Measurements from ENCODE around the gene WDPCP. TPM values are rescaled to one million over a fixed set of nuclear protein-coding genes. Genes with fewer than 3 reads are reported as not detected.

The WDPCP gene
- total RNA-seq, 4 donors from 2014 or later = 7.2 to 47.3 (median 13.0) TPM

GRCh38 chr2:63587814-63588384 lies 378 bp downstream of the WDPCP start:
- TF ChIP-seq POLR2A (IDR thresholded peaks at IDR 0.05) (no peak), CTCF (IDR thresholded peaks at IDR 0.05 in 4 of 5, conservative IDR thresholded peaks at IDR 0.05 in 1 of 5) (no peak)
- H3K27ac ChIP-seq = peak overlapping the region; percentile 86 to 92 (median 90)
- no peak for DNase-seq
- ATAC-seq = no peak
- peak overlapping the region; percentile 63 to 93 (median 76) for H3K4me3 ChIP-seq
- H3K9me3 ChIP-seq = no peaks in the 10 kb centered on the region
- no peaks in the 10 kb centered on the region for H3K36me3 ChIP-seq
- peaks cover 47% of the 10 kb centered on the region in 2 donors for H3K4me1 ChIP-seq
- no peaks in the 10 kb centered on the region for H3K27me3 ChIP-seq
- intact Hi-C loops (cut with DNase I; ENCODE audit: low total_unique reads) = loop anchor here (2.0 to 10.0 kb wide), 2 partner anchors 255 to 1823 kb away; no protein-coding TSS in a partner anchor
- in situ Hi-C loops (cut with MboI; ENCODE audit: low sequenced_read_pairs in 4 of 4) = loop anchor here in 1 of 4 donors (25.0 kb wide), 1 partner anchor 299 kb away; no protein-coding TSS in a partner anchor

GRCh38 chr2:63582873-63583272 lies 5.4 kb downstream of the WDPCP start:
- no peak overlapping the region for H3K27ac ChIP-seq
- no peaks in the 10 kb centered on the region for H3K36me3 ChIP-seq
- in situ Hi-C loops (cut with MboI; ENCODE audit: low sequenced_read_pairs in 4 of 4) = loop anchor here in 1 of 4 donors (25.0 kb wide), 1 partner anchor 304 kb away; no protein-coding TSS in a partner anchor
- intact Hi-C loops (cut with DNase I; ENCODE audit: low total_unique reads) = loop anchor here (10.0 kb wide), 1 partner anchor 1818 kb away; no protein-coding TSS in a partner anchor
- TF ChIP-seq CTCF (IDR thresholded peaks at IDR 0.05 in 4 of 5, conservative IDR thresholded peaks at IDR 0.05 in 1 of 5) = no peak
- no peak for TF ChIP-seq POLR2A (IDR thresholded peaks at IDR 0.05)
- H3K4me3 ChIP-seq = no peak overlapping the region
- peaks cover 13 to 25% of the 10 kb centered on the region in 2 donors for H3K4me1 ChIP-seq
- no peaks in the 10 kb centered on the region for H3K27me3 ChIP-seq
- ATAC-seq = no peak
- no peak for DNase-seq
- no peaks in the 10 kb centered on the region for H3K9me3 ChIP-seq

- DNase-seq (no peak), ATAC-seq (peak; percentile 21 to 84)
- intact Hi-C loops (cut with DNase I; ENCODE audit: low total_unique reads) (loop anchor here (10.0 kb wide), 1 partner anchor 1817 kb away; no protein-coding TSS in a partner anchor), in situ Hi-C loops (cut with MboI; ENCODE audit: low sequenced_read_pairs in 4 of 4) (loop anchor here in 1 of 4 donors (25.0 kb wide), 1 partner anchor 306 kb away; no protein-coding TSS in a partner anchor)
- Histone ChIP-seq H3K36me3 (no peaks in the 10 kb centered on the region), H3K4me1 (peaks cover 4 to 11% of the 10 kb centered on the region in 2 donors), H3K27ac (peak overlapping the region in 1 of 4 donors; percentile 31), H3K9me3 (no peaks in the 10 kb centered on the region), H3K27me3 (no peaks in the 10 kb centered on the region), H3K4me3 (no peak overlapping the region)
- TF ChIP-seq CTCF (IDR thresholded peaks at IDR 0.05 in 4 of 5, conservative IDR thresholded peaks at IDR 0.05 in 1 of 5) (no peak), POLR2A (IDR thresholded peaks at IDR 0.05) (no peak)
These were observed 6.8 kb downstream of the WDPCP start for GRCh38 chr2:63581298-63581961.

GRCh38 chr2:63580651-63581297 lies 7.5 kb downstream of the WDPCP start:
- H3K9me3 ChIP-seq = no peaks in the 10 kb centered on the region
- intact Hi-C loops (cut with DNase I; ENCODE audit: low total_unique reads) (loop anchor here (10.0 kb wide), 1 partner anchor 1816 kb away; no protein-coding TSS in a partner anchor), in situ Hi-C loops (cut with MboI; ENCODE audit: low sequenced_read_pairs in 4 of 4) (loop anchor here in 1 of 4 donors (25.0 kb wide), 1 partner anchor 307 kb away; no protein-coding TSS in a partner anchor)
- H3K4me3 ChIP-seq = no peak overlapping the region
- H3K36me3 ChIP-seq = no peaks in the 10 kb centered on the region
- peaks cover 4 to 11% of the 10 kb centered on the region in 2 donors for H3K4me1 ChIP-seq
- no peak for ATAC-seq
- no peak for DNase-seq
- TF ChIP-seq POLR2A (IDR thresholded peaks at IDR 0.05) (no peak), CTCF (IDR thresholded peaks at IDR 0.05 in 4 of 5, conservative IDR thresholded peaks at IDR 0.05 in 1 of 5) (no peak)
- H3K27me3 ChIP-seq = no peaks in the 10 kb centered on the region
- peak overlapping the region in 1 of 4 donors; percentile 31 for H3K27ac ChIP-seq

All from gastrocnemius medialis (tissue), 4 donors.